Measurements from ENCODE around the gene SCN2A.

DNA sequence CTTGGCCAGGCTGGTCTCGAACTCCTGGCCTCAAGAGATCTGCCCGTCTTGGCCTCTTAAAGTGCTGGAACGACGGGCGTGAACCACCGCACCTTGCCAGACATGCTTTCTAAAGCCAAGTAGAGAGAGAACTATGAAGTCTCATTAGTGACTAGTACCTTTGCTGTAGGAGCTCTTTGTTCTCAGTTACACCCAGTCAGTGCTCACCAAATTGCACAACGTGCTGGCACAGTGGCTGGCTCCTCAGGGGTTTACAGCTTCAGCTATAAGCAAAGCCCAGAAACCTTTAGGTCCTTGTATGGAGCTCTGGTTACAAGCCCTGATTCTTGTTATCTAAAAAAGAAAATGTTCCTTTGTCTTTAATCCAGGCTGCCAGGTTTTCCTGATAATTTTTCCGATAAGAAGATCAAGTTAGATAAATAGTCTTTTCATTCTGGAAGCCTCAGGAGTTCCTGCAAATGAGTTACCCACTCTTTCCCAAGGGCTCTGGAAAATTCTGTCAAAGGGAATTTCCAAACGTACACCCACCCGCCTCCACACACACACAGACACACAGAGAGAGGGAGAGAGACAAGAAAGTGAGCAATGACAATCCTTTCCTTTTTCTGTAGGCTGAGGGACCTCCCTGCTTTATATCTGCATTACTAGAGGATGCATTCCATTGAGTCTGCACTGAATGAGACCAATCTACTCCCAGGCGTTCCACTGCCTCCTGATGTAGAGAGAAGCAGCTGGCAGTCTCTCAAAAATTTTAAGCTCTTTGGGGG, 130.1 kb downstream of the SCN2A start:
- TF ChIP-seq ZNF561 (tag by site-specific recombination; IDR thresholded peaks at IDR 0.05; ENCODE audit: borderline replicate concordance) (no peak), SP3 (tag by site-specific recombination; IDR thresholded peaks at IDR 0.05) (no peak), CTCF (tag by site-specific recombination; IDR thresholded peaks at IDR 0.05) (no peak), GLIS1 (tag by site-specific recombination; IDR thresholded peaks at IDR 0.05) (no peak), ZNF23 (tag by site-specific recombination; IDR thresholded peaks at IDR 0.05; ENCODE audit: borderline replicate concordance) (no peak), ZFP41 (tag by site-specific recombination; IDR thresholded peaks at IDR 0.05; ENCODE audit: borderline replicate concordance) (no peak), ZNF548 (tag by site-specific recombination; IDR thresholded peaks at IDR 0.05) (no peak), ZNF48 (tag by site-specific recombination; IDR thresholded peaks at IDR 0.05) (no peak), ATF2 (tag by site-specific recombination; IDR thresholded peaks at IDR 0.05; ENCODE audit: low read depth) (no peak), ZBTB21 (tag by site-specific recombination; IDR thresholded peaks at IDR 0.05) (no peak), ZNF274 (IDR thresholded peaks at IDR 0.05; ENCODE audit: low read length) (no peak), ZNF274 (tag by site-specific recombination; IDR thresholded peaks at IDR 0.05; ENCODE audit: borderline replicate concordance) (no peak)
- TF ChIP-seq, protein P1, sequence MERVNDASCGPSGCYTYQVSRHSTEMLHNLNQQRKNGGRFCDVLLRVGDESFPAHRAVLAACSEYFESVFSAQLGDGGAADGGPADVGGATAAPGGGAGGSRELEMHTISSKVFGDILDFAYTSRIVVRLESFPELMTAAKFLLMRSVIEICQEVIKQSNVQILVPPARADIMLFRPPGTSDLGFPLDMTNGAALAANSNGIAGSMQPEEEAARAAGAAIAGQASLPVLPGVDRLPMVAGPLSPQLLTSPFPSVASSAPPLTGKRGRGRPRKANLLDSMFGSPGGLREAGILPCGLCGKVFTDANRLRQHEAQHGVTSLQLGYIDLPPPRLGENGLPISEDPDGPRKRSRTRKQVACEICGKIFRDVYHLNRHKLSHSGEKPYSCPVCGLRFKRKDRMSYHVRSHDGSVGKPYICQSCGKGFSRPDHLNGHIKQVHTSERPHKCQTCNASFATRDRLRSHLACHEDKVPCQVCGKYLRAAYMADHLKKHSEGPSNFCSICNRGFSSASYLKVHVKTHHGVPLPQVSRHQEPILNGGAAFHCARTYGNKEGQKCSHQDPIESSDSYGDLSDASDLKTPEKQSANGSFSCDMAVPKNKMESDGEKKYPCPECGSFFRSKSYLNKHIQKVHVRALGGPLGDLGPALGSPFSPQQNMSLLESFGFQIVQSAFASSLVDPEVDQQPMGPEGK (tag by site-specific recombination; IDR thresholded peaks at IDR 0.05), result no peak
